Measurements from ENCODE around the gene TAGAP.
"Not testable (repeated sequence)": the region's sequence is repeated elsewhere in the genome, so short reads cannot be mapped to it uniquely, and the experiment has no call there.

Gene TAGAP

GRCh38 chr6:159042826-159043181 lies 2.0 kb downstream of the TAGAP start:
- Histone ChIP-seq H3K4me3 (ENCODE audit: low read depth in 1 of 2, low read length in 1 of 2) (peak overlapping the region; percentile 80 to 86), H3K9me3 (peaks cover 13% of the 10 kb centered on the region), H3K27ac (peak overlapping the region; percentile 96), H3K4me1 (ENCODE audit: control insufficient read depth in 1 of 2, insufficient read depth in 1 of 2, low read depth in 1 of 2, low read length in 1 of 2) (peaks cover 53 to 66% of the 10 kb centered on the region in 2 experiments), H3K36me3 (peaks cover 62% of the 10 kb centered on the region), H3K27me3 (no peaks in the 10 kb centered on the region)
- no peak for TF ChIP-seq CTCF (IDR thresholded peaks at IDR 0.05)

- peaks cover 68% of the 10 kb centered on the region for H3K36me3 ChIP-seq
- peaks cover 59 to 72% of the 10 kb centered on the region in 2 experiments for H3K4me1 ChIP-seq (ENCODE audit: control insufficient read depth in 1 of 2, insufficient read depth in 1 of 2, low read depth in 1 of 2, low read length in 1 of 2)
- peak; percentile 99 for TF ChIP-seq CTCF (IDR thresholded peaks at IDR 0.05)
- H3K9me3 ChIP-seq = peaks cover 13% of the 10 kb centered on the region
- H3K27ac ChIP-seq = peak overlapping the region; percentile 96
- H3K4me3 ChIP-seq (ENCODE audit: low read depth in 1 of 2, low read length in 1 of 2) = peak overlapping the region; percentile 80 to 86
- no peaks in the 10 kb centered on the region for H3K27me3 ChIP-seq
Measured at GRCh38 chr6:159042003-159042825, 2.6 kb downstream of the TAGAP start.

GRCh38 chr6:159041181-159041580 lies 3.6 kb downstream of the TAGAP start:
- H3K9me3 ChIP-seq = peaks cover 13% of the 10 kb centered on the region
- H3K27ac ChIP-seq = peak overlapping the region; percentile 96
- TF ChIP-seq CTCF (IDR thresholded peaks at IDR 0.05) = no peak
- no peaks in the 10 kb centered on the region for H3K27me3 ChIP-seq
- peak overlapping the region; percentile 80 to 86 for H3K4me3 ChIP-seq (ENCODE audit: low read depth in 1 of 2, low read length in 1 of 2)
- peaks cover 78% of the 10 kb centered on the region for H3K36me3 ChIP-seq
- H3K4me1 ChIP-seq (ENCODE audit: control insufficient read depth in 1 of 2, insufficient read depth in 1 of 2, low read depth in 1 of 2, low read length in 1 of 2) = peaks cover 68 to 78% of the 10 kb centered on the region in 2 experiments

GRCh38 chr6:159039885-159040258 lies 4.9 kb downstream of the TAGAP start:
- Histone ChIP-seq H3K4me3 (ENCODE audit: low read depth in 1 of 2, low read length in 1 of 2) (peak overlapping the region; percentile 80 to 86), H3K27me3 (no peaks in the 10 kb centered on the region), H3K4me1 (ENCODE audit: control insufficient read depth in 1 of 2, insufficient read depth in 1 of 2, low read depth in 1 of 2, low read length in 1 of 2) (peaks cover 69 to 78% of the 10 kb centered on the region in 2 experiments), H3K9me3 (peaks cover 13% of the 10 kb centered on the region), H3K36me3 (peaks cover 92% of the 10 kb centered on the region), H3K27ac (peak overlapping the region; percentile 96)
- TF ChIP-seq CTCF (IDR thresholded peaks at IDR 0.05) = no peak

GRCh38 chr6:159038914-159039884 lies 5.6 kb downstream of the TAGAP start:
- H3K9me3 ChIP-seq = peaks cover 13% of the 10 kb centered on the region
- no peak for TF ChIP-seq CTCF (IDR thresholded peaks at IDR 0.05)
- peaks cover 76 to 85% of the 10 kb centered on the region in 2 experiments for H3K4me1 ChIP-seq (ENCODE audit: control insufficient read depth in 1 of 2, insufficient read depth in 1 of 2, low read depth in 1 of 2, low read length in 1 of 2)
- peak overlapping the region; percentile 80 to 86 for H3K4me3 ChIP-seq (ENCODE audit: low read depth in 1 of 2, low read length in 1 of 2)
- H3K27ac ChIP-seq = peak overlapping the region; percentile 96
- H3K36me3 ChIP-seq = peaks cover 98% of the 10 kb centered on the region
- H3K27me3 ChIP-seq = no peaks in the 10 kb centered on the region

GRCh38 chr6:159038318-159038717 lies 6.5 kb downstream of the TAGAP start:
- H3K36me3 ChIP-seq = peaks cover 91% of the 10 kb centered on the region
- peak overlapping the region; percentile 96 for H3K27ac ChIP-seq
- peaks cover 13% of the 10 kb centered on the region for H3K9me3 ChIP-seq
- peak overlapping the region; percentile 80 to 86 for H3K4me3 ChIP-seq (ENCODE audit: low read depth in 1 of 2, low read length in 1 of 2)
- H3K4me1 ChIP-seq (ENCODE audit: control insufficient read depth in 1 of 2, insufficient read depth in 1 of 2, low read depth in 1 of 2, low read length in 1 of 2) = peaks cover 85 to 93% of the 10 kb centered on the region in 2 experiments
- not testable (repeated sequence) for H3K27me3 ChIP-seq
